IPS DF 6.9 (cell line): Measurements from ENCODE around the gene PRKAG2.

Experiments
- DNase-seq: peaks from one replicate; pipeline ENCODE4 v3.0.0-alpha.2; 2013; ENCODE audit warnings: low read depth, low spot score
- H3K27ac ChIP-seq: one replicate; pipeline ENCODE4 v1.5.1; 2013; ENCODE audit warnings: low read length, control low read depth
- H3K27me3 ChIP-seq: 2 replicates; pipeline ENCODE4 v1.6.1; 2013; ENCODE audit warnings: mild to moderate bottlenecking, low read length; ENCODE audit not compliant: control insufficient read depth, insufficient read depth
- H3K36me3 ChIP-seq: 2 replicates; pipeline ENCODE4 v1.6.1; 2013; ENCODE audit warnings: low read length; ENCODE audit not compliant: control insufficient read depth, insufficient read depth
- H3K4me1 ChIP-seq: 2 replicates; pipeline ENCODE4 v1.6.1; 2013; ENCODE audit warnings: low read length; ENCODE audit not compliant: control insufficient read depth, insufficient read depth
- H3K4me3 ChIP-seq: 2 replicates; pipeline ENCODE4 v1.5.1; 2013; ENCODE audit warnings: mild to moderate bottlenecking, low read length
- H3K9me3 ChIP-seq: 2 replicates; pipeline ENCODE4 v1.6.1; 2013; ENCODE audit warnings: low read length, inconsistent platforms; ENCODE audit not compliant: control insufficient read depth, insufficient read depth
- WGBS: extraction: QIAGEN DNeasy Blood & Tissue Kit; methylation state at CpG from one replicate; pipeline ENCODE4 v1.1.7; 2013; ENCODE audit warnings: mixed read lengths, missing lambda C conversion rate; ENCODE audit not compliant: insufficient read length, insufficient coverage; 5-methylcytosine and 5-hydroxymethylcytosine counted together

PRKAG2 gene

GRCh38 chr7:151865070-151865670, 11.7 kb downstream of the PRKAG2 start:
- no peak overlapping the region for H3K27ac ChIP-seq
- no peak for DNase-seq
- H3K9me3 ChIP-seq: no peaks in the 10 kb centered on the region
- no peak overlapping the region; the same call in 1 of the 2 replicates for H3K4me3 ChIP-seq
- H3K36me3 ChIP-seq: no peaks in the 10 kb centered on the region
- peaks cover 5% of the 10 kb centered on the region for H3K4me1 ChIP-seq
- H3K27me3 ChIP-seq: no peaks in the 10 kb centered on the region
- no CpG with 5 or more reads among the region's 16 CpGs for WGBS

- no peak for DNase-seq
- H3K27me3 ChIP-seq: no peaks in the 10 kb centered on the region
- no peaks in the 10 kb centered on the region for H3K36me3 ChIP-seq
- H3K27ac ChIP-seq: no peak overlapping the region
- H3K9me3 ChIP-seq: no peaks in the 10 kb centered on the region
- no peak overlapping the region for H3K4me3 ChIP-seq
- peaks cover 5% of the 10 kb centered on the region for H3K4me1 ChIP-seq
- no CpG with 5 or more reads among the region's 6 CpGs for WGBS
Measured at GRCh38 chr7:151864561-151864960, 12.4 kb downstream of the PRKAG2 start.

- no peaks in the 10 kb centered on the region for H3K27me3 ChIP-seq
- WGBS: no CpG with 5 or more reads among the region's 10 CpGs
- no peaks in the 10 kb centered on the region for H3K36me3 ChIP-seq
- H3K4me3 ChIP-seq: no peak overlapping the region
- H3K4me1 ChIP-seq: peaks cover 5% of the 10 kb centered on the region
- H3K27ac ChIP-seq: no peak overlapping the region
- H3K9me3 ChIP-seq: no peaks in the 10 kb centered on the region
- no peak for DNase-seq
Measured at GRCh38 chr7:151864081-151864480, 12.8 kb downstream of the PRKAG2 start.

- Histone ChIP-seq H3K36me3 (no peaks in the 10 kb centered on the region), H3K27me3 (no peaks in the 10 kb centered on the region), H3K27ac (no peak overlapping the region), H3K4me3 (no peak overlapping the region), H3K9me3 (no peaks in the 10 kb centered on the region), H3K4me1 (peaks cover 5% of the 10 kb centered on the region)
- no peak for DNase-seq
- no CpG with 5 or more reads among the region's 11 CpGs for WGBS
Measured at GRCh38 chr7:151863386-151864079, 13.4 kb downstream of the PRKAG2 start.

GRCh38 chr7:151862606-151863381, 14.1 kb downstream of the PRKAG2 start:
- Histone ChIP-seq H3K36me3 (no peaks in the 10 kb centered on the region), H3K27me3 (no peaks in the 10 kb centered on the region), H3K27ac (no peak overlapping the region), H3K4me3 (no peak overlapping the region), H3K4me1 (peaks cover 1% of the 10 kb centered on the region; the same call in 1 of the 2 replicates), H3K9me3 (no peaks in the 10 kb centered on the region)
- WGBS: no CpG with 5 or more reads among the region's 21 CpGs
- DNase-seq: no peak

- Histone ChIP-seq H3K4me1 (no peaks in the 10 kb centered on the region; the same call in 1 of the 2 replicates), H3K4me3 (no peak overlapping the region), H3K36me3 (no peaks in the 10 kb centered on the region), H3K9me3 (no peaks in the 10 kb centered on the region), H3K27me3 (no peaks in the 10 kb centered on the region), H3K27ac (no peak overlapping the region)
- no peak for DNase-seq
- WGBS: no CpG with 5 or more reads among the region's 9 CpGs
Measured at GRCh38 chr7:151861881-151862280, 15.0 kb downstream of the PRKAG2 start.

GRCh38 chr7:151860771-151861170, 16.1 kb downstream of the PRKAG2 start:
- WGBS: no CpG with 5 or more reads among the region's 5 CpGs
- Histone ChIP-seq H3K9me3 (no peaks in the 10 kb centered on the region), H3K4me1 (no peaks in the 10 kb centered on the region; the same call in 1 of the 2 replicates), H3K36me3 (no peaks in the 10 kb centered on the region), H3K27ac (no peak overlapping the region), H3K4me3 (no peak overlapping the region), H3K27me3 (no peaks in the 10 kb centered on the region)
- DNase-seq: no peak

- H3K27ac ChIP-seq: no peak overlapping the region
- no peaks in the 10 kb centered on the region for H3K9me3 ChIP-seq
- H3K36me3 ChIP-seq: no peaks in the 10 kb centered on the region
- H3K27me3 ChIP-seq: no peaks in the 10 kb centered on the region
- H3K4me1 ChIP-seq: no peaks in the 10 kb centered on the region; the same call in 1 of the 2 replicates
- no peak for DNase-seq
- no CpG with 5 or more reads among the region's 15 CpGs for WGBS
- H3K4me3 ChIP-seq: no peak overlapping the region
Measured at GRCh38 chr7:151859948-151860685, 16.8 kb downstream of the PRKAG2 start.

GRCh38 chr7:151859111-151859947, 17.6 kb downstream of the PRKAG2 start:
- no peaks in the 10 kb centered on the region for H3K36me3 ChIP-seq
- DNase-seq: no peak
- no peak overlapping the region for H3K4me3 ChIP-seq
- WGBS: no CpG with 5 or more reads among the region's 28 CpGs
- H3K9me3 ChIP-seq: no peaks in the 10 kb centered on the region
- no peak overlapping the region for H3K27ac ChIP-seq
- H3K4me1 ChIP-seq: no peaks in the 10 kb centered on the region; the same call in 1 of the 2 replicates
- no peaks in the 10 kb centered on the region for H3K27me3 ChIP-seq
